H1 (cell line): ENCODE data around the gene DYRK1A.
"Not testable (repeated sequence)": the region's sequence is repeated elsewhere in the genome, so short reads cannot be mapped to it uniquely, and the experiment has no call there.

Experiments
- GABPA ChIP-seq: IDR thresholded peaks from 2 replicates; pipeline ENCODE4 v1.6.1; 2011; ENCODE audit warnings: mild to moderate bottlenecking, low read length, moderate library complexity, borderline replicate concordance; ENCODE audit not compliant: insufficient read depth
- PHF8 ChIP-seq: fragments of 200-600 bp; sonication (generic); conservative IDR thresholded peaks from 2 replicates; pipeline ENCODE4 v1.7.1; 2012; ENCODE audit warnings: low read depth, mild to moderate bottlenecking, inconsistent platforms, low read length, moderate library complexity
- TAF1 ChIP-seq: IDR thresholded peaks from 2 replicates; pipeline ENCODE4 v1.6.1; 2011; ENCODE audit warnings: mild to moderate bottlenecking, low read depth, low read length
- TF ChIP-seq, protein P1 (sequence below), 3 experiments: IDR thresholded peaks; 1 replicate in 2 of 3; 2 replicates in 1 of 3; pipeline versions ENCODE4 v1.5.1 to v1.6.1; 2011; ENCODE audit warnings: low read length in 3 of 3, mild to moderate bottlenecking in 3 of 3, inconsistent platforms in 2 of 3, low read depth in 1 of 3, moderate library complexity in 1 of 3; ENCODE audit not compliant: insufficient read depth in 1 of 3; ENCODE audit errors: control extremely low read depth in 1 of 3
- TF ChIP-seq, protein P2 (sequence below): IDR thresholded peaks from 2 replicates; pipeline ENCODE4 v1.6.1; 2011; ENCODE audit warnings: low read length, improper control_type of control experiment

DNA sequence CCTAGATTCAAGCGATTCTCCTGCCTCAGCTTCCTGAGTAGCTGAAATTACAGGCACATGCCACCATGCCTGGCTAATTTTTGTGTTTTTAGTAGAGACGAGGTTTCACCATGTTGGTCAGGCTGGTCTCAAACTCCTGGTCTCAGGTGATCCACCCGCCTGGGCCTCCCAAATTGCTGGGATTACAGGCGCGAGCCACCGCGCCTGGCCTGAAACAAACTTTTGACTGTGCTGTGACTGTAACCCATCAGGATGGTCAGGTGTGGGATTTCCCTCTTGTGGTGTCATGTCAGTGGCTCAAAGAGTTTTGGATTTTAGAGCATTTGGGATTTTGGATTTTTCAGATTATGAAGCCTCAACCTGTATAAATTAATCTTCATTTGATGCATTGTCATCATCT is 38.4 kb upstream of the DYRK1A start:
- not testable (repeated sequence) for TF ChIP-seq TAF1, PHF8, GABPA
- TF ChIP-seq, protein P1, sequence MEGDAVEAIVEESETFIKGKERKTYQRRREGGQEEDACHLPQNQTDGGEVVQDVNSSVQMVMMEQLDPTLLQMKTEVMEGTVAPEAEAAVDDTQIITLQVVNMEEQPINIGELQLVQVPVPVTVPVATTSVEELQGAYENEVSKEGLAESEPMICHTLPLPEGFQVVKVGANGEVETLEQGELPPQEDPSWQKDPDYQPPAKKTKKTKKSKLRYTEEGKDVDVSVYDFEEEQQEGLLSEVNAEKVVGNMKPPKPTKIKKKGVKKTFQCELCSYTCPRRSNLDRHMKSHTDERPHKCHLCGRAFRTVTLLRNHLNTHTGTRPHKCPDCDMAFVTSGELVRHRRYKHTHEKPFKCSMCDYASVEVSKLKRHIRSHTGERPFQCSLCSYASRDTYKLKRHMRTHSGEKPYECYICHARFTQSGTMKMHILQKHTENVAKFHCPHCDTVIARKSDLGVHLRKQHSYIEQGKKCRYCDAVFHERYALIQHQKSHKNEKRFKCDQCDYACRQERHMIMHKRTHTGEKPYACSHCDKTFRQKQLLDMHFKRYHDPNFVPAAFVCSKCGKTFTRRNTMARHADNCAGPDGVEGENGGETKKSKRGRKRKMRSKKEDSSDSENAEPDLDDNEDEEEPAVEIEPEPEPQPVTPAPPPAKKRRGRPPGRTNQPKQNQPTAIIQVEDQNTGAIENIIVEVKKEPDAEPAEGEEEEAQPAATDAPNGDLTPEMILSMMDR (IDR thresholded peaks at IDR 0.05; ENCODE audit: control extremely low read depth in 1 of 3, insufficient read depth in 1 of 3, low read depth in 1 of 3, low read length in 3 of 3), result not testable (repeated sequence)
- TF ChIP-seq, protein P2, sequence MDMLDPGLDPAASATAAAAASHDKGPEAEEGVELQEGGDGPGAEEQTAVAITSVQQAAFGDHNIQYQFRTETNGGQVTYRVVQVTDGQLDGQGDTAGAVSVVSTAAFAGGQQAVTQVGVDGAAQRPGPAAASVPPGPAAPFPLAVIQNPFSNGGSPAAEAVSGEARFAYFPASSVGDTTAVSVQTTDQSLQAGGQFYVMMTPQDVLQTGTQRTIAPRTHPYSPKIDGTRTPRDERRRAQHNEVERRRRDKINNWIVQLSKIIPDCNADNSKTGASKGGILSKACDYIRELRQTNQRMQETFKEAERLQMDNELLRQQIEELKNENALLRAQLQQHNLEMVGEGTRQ, result not testable (repeated sequence)
